Trophoblast cell (in vitro differentiated cells and primary cell): ENCODE results near the gene TGM5.

ENCODE experiments used
- DNase-seq, 2 donors: peaks; one replicate each; pipeline ENCODE4 v3.0.0-alpha.2; 2016
- H2AFZ ChIP-seq: 2 replicates; pipeline ENCODE4 v1.6.1; 2013; ENCODE audit warnings: low read length, moderate library complexity, mild to moderate bottlenecking; ENCODE audit not compliant: insufficient read depth, poor library complexity
- H2AK5ac ChIP-seq: 2 replicates; pipeline ENCODE4 v1.6.1; 2013; ENCODE audit warnings: mild to moderate bottlenecking, low read length
- H2BK120ac ChIP-seq: 2 replicates; pipeline ENCODE4 v1.6.1; 2013; ENCODE audit warnings: low read length, mild to moderate bottlenecking, moderate library complexity; ENCODE audit not compliant: insufficient read depth, poor library complexity
- H2BK12ac ChIP-seq: 2 replicates; pipeline ENCODE4 v1.6.1; 2013; ENCODE audit warnings: mild to moderate bottlenecking, low read length, moderate library complexity
- H2BK5ac ChIP-seq: 2 replicates; pipeline ENCODE4 v1.6.1; 2013; ENCODE audit warnings: low read length, low read depth, moderate library complexity, mild to moderate bottlenecking; ENCODE audit not compliant: poor library complexity
- H3K14ac ChIP-seq: 2 replicates; pipeline ENCODE4 v1.6.1; 2013; ENCODE audit warnings: mild to moderate bottlenecking, low read length
- H3K18ac ChIP-seq: 2 replicates; pipeline ENCODE4 v1.6.1; 2013; ENCODE audit warnings: mild to moderate bottlenecking, low read length
- H3K23ac ChIP-seq: 2 replicates; pipeline ENCODE4 v1.6.1; 2013; ENCODE audit warnings: low read length
- H3K27ac ChIP-seq: 2 replicates; pipeline ENCODE4 v1.5.1; 2013; ENCODE audit warnings: low read depth, mild to moderate bottlenecking, inconsistent platforms, low read length, moderate library complexity
- H3K27me3 ChIP-seq: 2 replicates; pipeline ENCODE4 v1.6.1; 2013; ENCODE audit warnings: inconsistent platforms, mild to moderate bottlenecking, low read length, moderate library complexity; ENCODE audit not compliant: insufficient read depth
- H3K36me3 ChIP-seq, 2 experiments: 1 replicate in 1 of 2; 2 replicates in 1 of 2; pipeline ENCODE4 v1.6.1; 2013; ENCODE audit warnings: low read length in 2 of 2, mild to moderate bottlenecking in 2 of 2, moderate library complexity in 1 of 2; ENCODE audit not compliant: insufficient read depth in 2 of 2, control insufficient read depth in 1 of 2
- H3K4ac ChIP-seq: 2 replicates; pipeline ENCODE4 v1.6.1; 2013; ENCODE audit warnings: low read depth, mild to moderate bottlenecking, low read length, moderate library complexity
- H3K4me1 ChIP-seq, 2 experiments: 1 replicate in 1 of 2; 2 replicates in 1 of 2; pipeline ENCODE4 v1.6.1; 2013; ENCODE audit warnings: low read length in 2 of 2, mild to moderate bottlenecking in 2 of 2, moderate library complexity in 1 of 2; ENCODE audit not compliant: insufficient read depth in 2 of 2, control insufficient read depth in 1 of 2
- H3K4me2 ChIP-seq: 2 replicates; pipeline ENCODE4 v1.6.1; 2013; ENCODE audit warnings: inconsistent platforms, mild to moderate bottlenecking, low read length, moderate library complexity
- H3K4me3 ChIP-seq: 2 replicates; pipeline ENCODE4 v1.5.1; 2013; ENCODE audit warnings: mild to moderate bottlenecking, low read depth, low read length, inconsistent platforms
- H3K79me1 ChIP-seq: one replicate; pipeline ENCODE4 v1.6.1; 2013; ENCODE audit warnings: low read length
- H3K79me2 ChIP-seq: 2 replicates; pipeline ENCODE4 v1.6.1; 2013; ENCODE audit warnings: low read length, mild to moderate bottlenecking; ENCODE audit not compliant: control insufficient read depth, insufficient read depth, poor library complexity
- H3K9ac ChIP-seq: 2 replicates; pipeline ENCODE4 v1.6.1; 2013; ENCODE audit warnings: mild to moderate bottlenecking, low read length
- H3K9me3 ChIP-seq: 2 replicates; pipeline ENCODE4 v1.6.1; 2013; ENCODE audit warnings: low read depth, mild to moderate bottlenecking, control low read depth, inconsistent platforms, low read length; ENCODE audit not compliant: insufficient read depth
- H4K12ac ChIP-seq: 2 replicates; pipeline ENCODE4 v1.6.1; 2013; ENCODE audit warnings: low read depth, mild to moderate bottlenecking, low read length, moderate library complexity
- H4K8ac ChIP-seq: 2 replicates; pipeline ENCODE4 v1.6.1; 2013; ENCODE audit warnings: low read depth, mild to moderate bottlenecking, low read length, moderate library complexity
- H4K91ac ChIP-seq: one replicate; pipeline ENCODE4 v1.6.1; 2013; ENCODE audit warnings: low read depth, mild to moderate bottlenecking, low read length, moderate library complexity
- WGBS: extraction: QIAGEN DNeasy Blood & Tissue Kit; methylation state at CpG from one replicate; pipeline ENCODE4 v1.1.7; 2013; ENCODE audit warnings: missing lambda C conversion rate; ENCODE audit not compliant: insufficient read length, insufficient coverage; ENCODE audit errors: extremely low coverage; 5-methylcytosine and 5-hydroxymethylcytosine counted together

TGM5 gene

DNA sequence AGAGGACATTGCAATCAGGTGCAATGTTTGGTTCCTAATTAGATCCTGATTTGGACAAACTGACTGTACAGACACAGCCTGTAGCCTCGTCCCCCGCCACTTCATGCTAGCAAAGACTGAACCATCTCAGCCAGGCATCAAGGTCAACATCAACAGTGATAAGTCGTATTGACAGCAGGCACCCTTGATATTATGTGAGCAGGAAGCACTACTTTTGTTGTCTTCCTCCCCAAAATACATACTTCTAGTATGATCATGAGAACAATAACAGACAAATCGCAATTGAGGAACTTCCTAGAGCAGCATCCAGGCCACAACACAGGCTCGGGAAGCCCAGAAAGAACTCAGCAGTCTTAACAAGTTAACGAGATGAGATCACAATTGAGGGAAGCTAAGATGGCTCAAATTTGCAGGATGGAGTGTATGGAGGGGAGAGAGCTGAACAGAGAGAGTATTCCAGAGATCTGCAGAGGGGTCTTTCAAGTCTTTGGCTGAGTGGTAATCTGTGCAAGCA lies 20.4 kb downstream of the TGM5 start:
- no peak overlapping the region for H4K91ac ChIP-seq
- no peak overlapping the region for H3K4ac ChIP-seq
- H3K4me1 ChIP-seq: peaks cover 6% of the 10 kb centered on the region in 2 experiments
- no peaks in the 10 kb centered on the region for H3K79me2 ChIP-seq
- no peak overlapping the region for H3K4me3 ChIP-seq
- no peaks in the 10 kb centered on the region for H3K36me3 ChIP-seq
- H4K8ac ChIP-seq: no peak overlapping the region
- H2BK5ac ChIP-seq: no peak overlapping the region
- no peak overlapping the region for H3K9ac ChIP-seq
- no peak overlapping the region for H2BK12ac ChIP-seq
- no peak overlapping the region for H2BK120ac ChIP-seq
- no peak overlapping the region for H3K27ac ChIP-seq
- no peaks in the 10 kb centered on the region for H3K27me3 ChIP-seq
- no peaks in the 10 kb centered on the region for H3K79me1 ChIP-seq
- H3K4me2 ChIP-seq: no peak overlapping the region
- H3K23ac ChIP-seq: no peak overlapping the region
- no peak overlapping the region for H4K12ac ChIP-seq
- H2AK5ac ChIP-seq: no peak overlapping the region
- H2AFZ ChIP-seq: no peak overlapping the region
- no peak for DNase-seq
- H3K18ac ChIP-seq: no peak overlapping the region
- H3K14ac ChIP-seq: no peak overlapping the region
- no peaks in the 10 kb centered on the region for H3K9me3 ChIP-seq
- WGBS: no CpG with 5 or more reads among the region's 6 CpGs

DNA sequence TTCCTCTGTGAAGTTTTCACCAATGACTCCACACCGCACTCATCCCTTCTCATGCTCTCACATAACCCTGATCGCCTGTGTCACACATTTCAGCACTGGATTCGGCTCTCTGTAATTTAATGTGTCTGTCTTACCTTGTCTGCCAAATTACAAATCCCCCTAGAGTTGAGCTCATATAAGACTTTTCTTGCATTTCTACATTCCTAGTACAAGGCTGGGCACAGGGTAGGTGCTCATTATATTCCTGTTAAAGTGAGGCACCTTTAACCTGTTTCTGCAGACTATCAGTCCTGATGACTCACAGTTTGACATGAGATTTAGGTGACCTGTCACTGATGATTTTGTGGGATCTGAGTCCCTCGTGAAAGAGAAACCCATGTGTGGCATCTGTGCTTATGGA lies 22.6 kb downstream of the TGM5 start:
- H3K14ac ChIP-seq: no peak overlapping the region
- H3K4me3 ChIP-seq: no peak overlapping the region
- H4K8ac ChIP-seq: no peak overlapping the region
- H2BK120ac ChIP-seq: no peak overlapping the region
- no peaks in the 10 kb centered on the region for H3K27me3 ChIP-seq
- no peak overlapping the region for H2BK12ac ChIP-seq
- H3K79me1 ChIP-seq: no peaks in the 10 kb centered on the region
- no peak overlapping the region for H4K91ac ChIP-seq
- H4K12ac ChIP-seq: no peak overlapping the region
- no peak overlapping the region for H3K4ac ChIP-seq
- no peak overlapping the region for H2AK5ac ChIP-seq
- DNase-seq: peak; percentile 35 to 51
- peaks cover 6% of the 10 kb centered on the region in 2 experiments for H3K4me1 ChIP-seq
- no CpG with 5 or more reads among the region's 4 CpGs for WGBS
- no peaks in the 10 kb centered on the region for H3K36me3 ChIP-seq
- no peak overlapping the region for H3K23ac ChIP-seq
- H2AFZ ChIP-seq: no peak overlapping the region
- H2BK5ac ChIP-seq: no peak overlapping the region
- no peaks in the 10 kb centered on the region for H3K79me2 ChIP-seq
- H3K9ac ChIP-seq: no peak overlapping the region
- H3K9me3 ChIP-seq: no peaks in the 10 kb centered on the region
- no peak overlapping the region for H3K27ac ChIP-seq
- no peak overlapping the region for H3K18ac ChIP-seq
- H3K4me2 ChIP-seq: no peak overlapping the region

DNA sequence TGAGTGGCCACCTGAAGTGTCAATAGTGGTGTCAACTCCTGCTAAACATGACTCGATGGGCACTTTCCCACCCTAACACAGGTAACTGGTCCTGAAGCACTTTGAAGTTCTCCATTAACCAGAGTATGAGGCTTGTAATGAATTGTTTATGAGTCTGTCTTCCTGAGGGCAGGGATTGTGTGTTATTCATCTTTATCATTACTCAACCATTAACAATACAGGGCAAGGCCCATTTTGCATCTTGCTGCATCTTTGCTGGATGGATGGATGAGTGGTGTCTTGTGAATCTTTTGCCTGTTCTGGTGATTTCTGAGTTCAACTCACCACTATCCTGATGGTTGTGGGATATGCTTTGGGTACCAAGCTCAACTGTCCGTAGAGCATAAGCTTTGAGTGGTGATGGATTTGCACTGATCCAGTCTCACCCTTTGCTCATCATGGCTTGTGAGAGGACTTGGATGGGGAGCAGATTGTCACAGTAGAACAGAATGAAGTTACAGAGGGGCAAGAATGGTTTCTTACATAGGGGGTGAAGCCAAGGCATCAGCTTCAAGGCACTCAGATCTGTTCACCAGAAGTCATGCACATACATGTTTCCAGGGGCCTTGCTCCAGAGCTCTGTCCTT lies 23.6 kb downstream of the TGM5 start:
- Histone ChIP-seq H3K23ac (no peak overlapping the region), H4K91ac (no peak overlapping the region), H3K79me2 (no peaks in the 10 kb centered on the region), H3K4ac (no peak overlapping the region), H2AK5ac (no peak overlapping the region), H3K27me3 (no peaks in the 10 kb centered on the region), H3K27ac (no peak overlapping the region), H3K4me1 (peaks cover 8 to 11% of the 10 kb centered on the region in 2 experiments), H2BK5ac (no peak overlapping the region), H3K9ac (no peak overlapping the region), H3K18ac (no peak overlapping the region), H3K9me3 (no peaks in the 10 kb centered on the region), H3K79me1 (no peaks in the 10 kb centered on the region), H2AFZ (no peak overlapping the region), H3K4me3 (no peak overlapping the region), H2BK120ac (no peak overlapping the region), H4K12ac (no peak overlapping the region), H3K4me2 (no peak overlapping the region), H3K14ac (no peak overlapping the region), H2BK12ac (no peak overlapping the region), H3K36me3 (no peaks in the 10 kb centered on the region), H4K8ac (no peak overlapping the region)
- no peak for DNase-seq
- WGBS: no CpG with 5 or more reads among the region's 2 CpGs

DNA sequence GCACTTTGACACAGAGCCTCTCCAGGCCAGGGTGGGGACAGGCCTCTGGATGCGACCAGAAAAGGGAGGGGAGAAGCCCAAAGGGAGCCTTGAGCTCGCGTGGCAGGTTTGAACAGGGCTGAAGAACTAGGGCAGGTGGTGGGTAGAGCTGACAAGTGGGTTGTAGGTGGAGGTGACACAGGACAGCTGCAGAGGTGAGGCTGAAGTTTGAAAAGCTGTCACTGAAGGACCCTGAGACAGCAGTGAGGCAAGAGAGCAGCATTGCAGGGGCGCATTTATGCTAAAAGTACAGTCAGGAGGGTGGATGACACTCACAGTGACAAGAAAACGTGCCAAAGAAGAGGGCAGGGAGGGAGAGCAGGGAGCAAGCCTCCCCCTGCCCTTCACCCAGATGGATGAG lies 24.1 kb downstream of the TGM5 start:
- Histone ChIP-seq H3K14ac (no peak overlapping the region), H2AK5ac (no peak overlapping the region), H3K36me3 (no peaks in the 10 kb centered on the region), H2BK120ac (no peak overlapping the region), H3K9me3 (no peaks in the 10 kb centered on the region), H3K27ac (no peak overlapping the region), H3K9ac (no peak overlapping the region), H4K91ac (no peak overlapping the region), H3K23ac (no peak overlapping the region), H3K18ac (no peak overlapping the region), H2BK12ac (no peak overlapping the region), H4K8ac (no peak overlapping the region), H3K27me3 (no peaks in the 10 kb centered on the region), H2AFZ (no peak overlapping the region), H3K4ac (no peak overlapping the region), H4K12ac (no peak overlapping the region), H3K4me1 (peaks cover 11% of the 10 kb centered on the region in 2 experiments), H3K4me3 (no peak overlapping the region), H3K4me2 (no peak overlapping the region), H3K79me1 (no peaks in the 10 kb centered on the region), H3K79me2 (peaks cover 1% of the 10 kb centered on the region), H2BK5ac (no peak overlapping the region)
- no CpG with 5 or more reads among the region's 5 CpGs for WGBS
- no peak for DNase-seq
